ENCODE data around the gene GAL3ST3. TPM values are rescaled to one million over a fixed set of nuclear protein-coding genes. Genes with fewer than 3 reads are reported as not detected.

The GAL3ST3 gene
- total RNA-seq, 2 donors from 2014 or later: 0.45 TPM; not detected in 1

DNA sequence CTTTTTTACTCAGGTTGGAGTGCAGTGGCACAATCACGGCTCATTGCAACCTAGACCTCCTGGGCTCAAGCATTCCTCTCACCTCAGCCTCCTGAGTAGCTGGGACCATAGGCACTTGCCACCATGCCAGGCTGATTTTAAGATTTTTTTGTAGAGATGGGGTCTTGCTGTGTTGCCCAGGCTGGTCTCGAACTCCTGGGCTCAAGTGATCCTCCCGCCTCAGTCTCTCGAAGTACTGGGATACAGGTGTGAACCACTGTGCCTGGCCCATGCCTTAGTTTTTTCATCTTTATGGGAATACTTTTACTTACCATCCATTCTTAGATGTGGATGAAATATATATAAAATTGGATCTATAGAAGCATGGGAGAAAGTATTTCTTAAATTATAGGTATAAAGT, 26.3 kb upstream of the GAL3ST3 start:
- Mint-ChIP-seq H3K4me3 (no peak overlapping the region), H3K9me3 (no peaks in the 10 kb centered on the region), H3K27me3 (no peaks in the 10 kb centered on the region), H3K27ac (no peak overlapping the region), H3K36me3 (ENCODE audit: low read depth) (peaks cover 93% of the 10 kb centered on the region), H3K4me1 (peaks cover 45% of the 10 kb centered on the region)
- ATAC-seq (replicated peaks): no peak

DNA sequence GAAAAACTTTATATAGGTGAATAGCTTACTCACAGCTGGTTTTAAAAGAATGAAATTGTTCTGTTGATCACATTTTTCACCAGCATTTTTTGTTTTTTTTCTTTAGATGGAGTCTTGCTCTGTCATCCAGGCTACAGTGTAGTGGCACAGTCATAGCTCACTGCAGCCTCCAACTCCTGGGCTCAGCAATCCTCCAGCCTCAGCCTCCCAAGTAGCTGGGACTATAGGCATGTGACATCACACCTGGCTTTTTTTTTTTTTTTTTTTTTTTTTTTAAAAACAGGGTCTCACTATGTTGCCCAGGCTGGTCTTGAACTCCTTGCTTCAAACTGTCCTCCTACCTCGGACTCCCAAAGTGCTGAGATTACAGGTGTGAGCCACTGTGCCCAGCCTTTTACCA, 24.7 kb upstream of the GAL3ST3 start:
- peak overlapping the region; percentile 94 for H3K27ac Mint-ChIP-seq
- peak overlapping the region; percentile 99 for H3K4me3 Mint-ChIP-seq
- peaks cover 89% of the 10 kb centered on the region for H3K36me3 Mint-ChIP-seq (ENCODE audit: low read depth)
- H3K9me3 Mint-ChIP-seq: no peaks in the 10 kb centered on the region
- peaks cover 39% of the 10 kb centered on the region for H3K4me1 Mint-ChIP-seq
- H3K27me3 Mint-ChIP-seq: no peaks in the 10 kb centered on the region
- no peak for ATAC-seq (replicated peaks)

DNA sequence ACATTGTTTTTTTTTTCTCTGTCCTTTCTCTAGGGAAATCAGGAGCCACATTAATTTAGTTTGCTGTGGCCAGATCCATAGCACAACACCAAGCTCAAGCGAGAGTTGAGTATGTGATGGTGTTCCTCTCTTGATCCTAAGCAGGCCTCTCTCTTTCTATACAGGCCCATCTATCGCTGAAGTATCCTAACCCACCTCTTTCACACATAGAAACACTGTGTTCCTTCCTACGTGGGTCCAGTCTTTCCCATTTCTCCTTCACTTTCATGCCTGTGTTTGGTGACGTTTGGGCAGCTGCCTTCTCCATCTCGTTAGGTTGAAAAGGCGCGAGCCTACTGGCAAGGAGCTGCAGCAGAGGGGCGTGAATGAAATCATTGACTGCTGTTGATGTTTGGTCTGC, 23.6 kb upstream of the GAL3ST3 start:
- Mint-ChIP-seq H3K27me3 (no peaks in the 10 kb centered on the region), H3K4me3 (peak overlapping the region; percentile 99), H3K27ac (peak overlapping the region; percentile 94), H3K9me3 (no peaks in the 10 kb centered on the region), H3K4me1 (peaks cover 40% of the 10 kb centered on the region), H3K36me3 (ENCODE audit: low read depth) (peaks cover 89% of the 10 kb centered on the region)
- ATAC-seq (replicated peaks): no peak

DNA sequence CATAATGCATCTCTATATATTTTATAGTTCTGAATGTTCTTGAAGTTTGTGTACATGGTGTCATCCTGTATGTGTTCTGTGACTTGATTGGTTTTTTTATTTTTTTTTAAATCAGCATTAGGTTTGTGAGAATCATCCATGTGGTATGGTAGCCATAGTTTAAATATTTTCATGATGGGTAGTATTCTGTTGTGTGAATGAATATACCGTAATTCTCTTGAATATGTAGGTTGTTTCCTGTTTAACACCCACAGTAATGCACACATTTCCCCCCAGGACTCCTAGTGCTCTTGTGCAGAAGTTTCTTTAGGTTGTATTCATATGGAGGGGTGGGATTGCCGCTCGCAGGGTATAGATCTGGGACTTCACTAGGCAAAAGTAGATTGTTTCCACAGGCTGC, 23.1 kb upstream of the GAL3ST3 start:
- peaks cover 89% of the 10 kb centered on the region for H3K36me3 Mint-ChIP-seq (ENCODE audit: low read depth)
- H3K4me3 Mint-ChIP-seq: peak overlapping the region; percentile 99
- H3K27me3 Mint-ChIP-seq: no peaks in the 10 kb centered on the region
- no peaks in the 10 kb centered on the region for H3K9me3 Mint-ChIP-seq
- peaks cover 42% of the 10 kb centered on the region for H3K4me1 Mint-ChIP-seq
- no peak for ATAC-seq (replicated peaks)
- H3K27ac Mint-ChIP-seq: peak overlapping the region; percentile 94

- H3K4me1 Mint-ChIP-seq: peaks cover 49% of the 10 kb centered on the region
- peak overlapping the region; percentile 99 for H3K4me3 Mint-ChIP-seq
- H3K36me3 Mint-ChIP-seq (ENCODE audit: low read depth): peaks cover 89% of the 10 kb centered on the region
- H3K27ac Mint-ChIP-seq: peak overlapping the region; percentile 94
- no peak for ATAC-seq (replicated peaks)
- H3K27me3 Mint-ChIP-seq: no peaks in the 10 kb centered on the region
- H3K9me3 Mint-ChIP-seq: no peaks in the 10 kb centered on the region
These were observed 22.4 kb upstream of the GAL3ST3 start for GRCh38 chr11:66071381-66071801.

GRCh38 chr11:66070604-66071380, 21.8 kb upstream of the GAL3ST3 start:
- no peaks in the 10 kb centered on the region for H3K27me3 Mint-ChIP-seq
- peak overlapping the region; percentile 94 for H3K27ac Mint-ChIP-seq
- H3K36me3 Mint-ChIP-seq (ENCODE audit: low read depth): peaks cover 89% of the 10 kb centered on the region

DNA sequence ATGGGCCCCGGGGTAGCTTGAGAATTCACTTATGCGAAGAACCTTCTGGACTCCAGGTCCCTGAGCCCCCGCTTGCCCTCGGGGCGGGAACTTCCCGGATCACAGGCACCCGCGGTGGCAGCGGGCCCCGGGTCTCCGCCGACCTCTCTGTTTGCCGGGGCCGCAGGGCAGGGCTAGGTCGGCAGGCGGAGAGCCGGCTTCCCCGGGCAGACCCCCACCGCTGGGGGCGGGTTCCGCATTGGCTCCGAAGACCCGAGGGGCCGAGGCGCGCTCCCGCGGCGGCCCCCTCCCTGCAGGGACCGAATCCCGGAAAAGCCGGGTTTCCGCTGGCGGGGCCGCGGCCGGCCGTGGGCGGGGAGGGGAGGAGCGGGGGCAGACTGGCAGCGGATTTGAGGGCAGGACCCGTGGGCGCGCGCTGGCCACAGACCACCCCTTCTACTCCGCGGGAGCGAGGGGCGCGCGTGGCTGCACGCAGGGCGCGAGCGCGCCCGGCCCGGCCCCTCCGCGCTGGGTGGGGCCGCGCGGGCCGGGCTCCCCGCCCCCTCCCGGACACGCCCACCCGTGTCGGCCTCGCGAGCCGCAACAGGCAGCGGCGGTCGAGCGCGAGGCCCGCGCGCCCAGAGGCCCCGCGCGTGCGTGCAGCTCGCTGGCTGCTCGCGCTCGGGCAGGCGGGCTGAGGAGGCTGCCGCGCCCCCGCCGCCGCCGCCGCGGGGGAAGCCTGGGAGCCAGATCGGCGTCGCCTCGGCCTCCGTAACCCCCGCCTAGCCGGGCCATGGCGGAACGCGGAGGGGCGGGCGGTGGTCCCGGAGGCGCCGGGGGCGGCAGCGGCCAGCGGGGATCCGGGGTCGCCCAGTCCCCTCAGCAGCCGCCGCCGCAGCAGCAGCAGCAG, 21.0 kb upstream of the GAL3ST3 start, which contains the start of gene PACS1:
TSS of gene PACS1 (plus strand) at position 558 of the 889 bp plus-strand sequence. CDS start at position 773, 215 bp downstream.
- H3K4me1 Mint-ChIP-seq: peaks cover 53% of the 10 kb centered on the region
- peak; percentile 61 for ATAC-seq (replicated peaks)
- peak within 1 kb of the TSS; percentile 98 for H3K27ac Mint-ChIP-seq
- H3K27me3 Mint-ChIP-seq: no peaks in the 10 kb centered on the region
- peak within 1 kb of the TSS; percentile 99 for H3K4me3 Mint-ChIP-seq
- H3K9me3 Mint-ChIP-seq: no peaks in the 10 kb centered on the region
- H3K36me3 Mint-ChIP-seq (ENCODE audit: low read depth): peaks cover 90% of the 10 kb centered on the region

More at GRCh38 chr11:66070604-66071380, 21.8 kb upstream of the GAL3ST3 start:
- peak overlapping the region; percentile 99 for H3K4me3 Mint-ChIP-seq
- ATAC-seq (replicated peaks): peak; percentile 7
- H3K4me1 Mint-ChIP-seq: peaks cover 53% of the 10 kb centered on the region
- no peaks in the 10 kb centered on the region for H3K9me3 Mint-ChIP-seq

DNA sequence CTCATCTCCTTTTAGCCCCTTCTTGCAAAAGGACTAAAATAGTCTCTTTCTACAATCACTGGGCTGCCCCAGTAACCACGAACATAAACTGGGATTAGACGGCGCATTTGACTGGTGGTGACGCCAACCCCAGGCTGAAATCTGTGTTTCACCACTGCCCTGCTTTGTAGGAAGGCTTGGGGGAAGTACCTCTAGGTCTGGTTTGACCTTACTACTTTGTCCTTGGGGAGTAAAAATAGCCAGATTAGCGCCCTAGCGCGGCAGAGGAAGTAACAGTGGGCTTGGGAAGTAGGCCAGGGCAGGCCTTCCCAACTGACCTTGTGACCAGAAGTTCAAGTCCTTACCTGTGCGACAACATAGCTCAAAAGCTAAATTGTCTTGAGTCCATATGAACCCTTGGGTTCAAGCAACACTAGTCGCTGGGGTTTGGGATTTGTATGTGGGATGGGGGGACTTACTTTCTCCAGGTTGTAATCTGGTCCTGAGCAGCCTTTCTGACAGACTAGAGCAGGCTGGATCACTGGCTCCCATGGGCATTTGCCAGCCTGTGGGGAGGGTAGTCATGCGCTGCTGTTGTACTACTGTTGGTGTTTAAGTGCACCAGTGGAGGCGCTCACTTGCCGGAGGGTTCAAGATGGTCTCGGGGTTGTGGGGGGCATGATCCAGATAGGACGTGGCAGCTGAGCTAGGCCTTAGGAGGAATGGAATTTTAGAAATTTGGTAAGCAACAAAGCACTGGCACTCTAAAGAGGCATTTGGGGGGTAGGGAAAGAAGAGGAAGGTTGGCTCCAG, 20.2 kb upstream of the GAL3ST3 start:
- ATAC-seq (replicated peaks): peak; percentile 64
- Mint-ChIP-seq H3K4me3 (peak overlapping the region; percentile 94), H3K9me3 (no peaks in the 10 kb centered on the region), H3K27me3 (no peaks in the 10 kb centered on the region), H3K36me3 (ENCODE audit: low read depth) (peaks cover 90% of the 10 kb centered on the region), H3K4me1 (peaks cover 51% of the 10 kb centered on the region), H3K27ac (peak overlapping the region; percentile 98)

- peaks cover 52% of the 10 kb centered on the region for H3K4me1 Mint-ChIP-seq
- peak; percentile 39 for ATAC-seq (replicated peaks)
- H3K27ac Mint-ChIP-seq: peak overlapping the region; percentile 98
- H3K36me3 Mint-ChIP-seq (ENCODE audit: low read depth): peaks cover 90% of the 10 kb centered on the region
- no peaks in the 10 kb centered on the region for H3K9me3 Mint-ChIP-seq
- peak overlapping the region; percentile 94 for H3K4me3 Mint-ChIP-seq
- H3K27me3 Mint-ChIP-seq: no peaks in the 10 kb centered on the region
These were observed 19.3 kb upstream of the GAL3ST3 start for GRCh38 chr11:66068154-66068821.

DNA sequence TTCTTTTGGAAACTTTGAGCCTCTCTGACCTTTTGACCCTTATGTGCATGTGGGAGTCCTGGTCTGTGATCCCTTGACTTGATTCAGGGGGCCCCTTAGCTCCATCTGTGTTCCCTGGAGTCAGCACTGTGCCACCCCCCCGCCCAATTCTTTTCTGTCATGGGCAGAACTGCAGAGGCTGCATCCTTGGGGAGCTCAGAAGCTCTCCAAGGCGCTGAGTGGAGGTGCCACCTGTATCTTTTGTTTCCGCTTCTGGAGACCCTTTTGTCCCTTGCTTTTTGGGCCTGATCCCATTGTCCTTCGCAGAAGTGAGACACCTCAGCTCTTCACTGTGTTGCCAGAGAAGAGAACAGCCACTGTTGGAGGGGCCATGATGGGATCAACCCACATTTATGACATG, 18.7 kb upstream of the GAL3ST3 start:
- H3K27ac Mint-ChIP-seq: no peak overlapping the region
- no peaks in the 10 kb centered on the region for H3K27me3 Mint-ChIP-seq
- no peak for ATAC-seq (replicated peaks)
- H3K36me3 Mint-ChIP-seq (ENCODE audit: low read depth): peaks cover 90% of the 10 kb centered on the region
- H3K9me3 Mint-ChIP-seq: no peaks in the 10 kb centered on the region
- H3K4me3 Mint-ChIP-seq: peak overlapping the region; percentile 94
- peaks cover 52% of the 10 kb centered on the region for H3K4me1 Mint-ChIP-seq

DNA sequence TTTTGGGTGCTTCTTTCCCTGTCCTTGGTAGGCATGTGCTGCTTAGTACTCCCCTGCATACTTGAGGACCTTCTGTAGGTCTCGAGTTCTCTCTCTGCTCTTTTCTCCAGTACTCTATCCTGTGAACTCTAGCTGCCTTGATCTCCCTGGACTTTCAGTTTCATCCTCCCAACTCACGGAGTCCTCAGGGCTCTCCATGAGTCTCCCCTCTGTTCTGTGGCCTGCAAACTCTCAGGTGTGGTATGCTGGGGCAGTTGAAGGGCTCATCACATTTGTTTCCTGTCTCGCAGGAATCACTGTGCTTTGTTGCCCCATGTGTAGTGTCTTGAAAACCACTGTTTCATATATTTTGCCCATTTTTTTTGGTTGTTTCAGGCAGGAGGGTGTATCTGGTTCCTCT, 17.8 kb upstream of the GAL3ST3 start:
- peak overlapping the region; percentile 9 for H3K4me3 Mint-ChIP-seq
- no peaks in the 10 kb centered on the region for H3K27me3 Mint-ChIP-seq
- peak overlapping the region; percentile 85 for H3K27ac Mint-ChIP-seq
- H3K36me3 Mint-ChIP-seq (ENCODE audit: low read depth): peaks cover 90% of the 10 kb centered on the region
- H3K4me1 Mint-ChIP-seq: peaks cover 45% of the 10 kb centered on the region
- no peak for ATAC-seq (replicated peaks)
- no peaks in the 10 kb centered on the region for H3K9me3 Mint-ChIP-seq

GRCh38 chr11:66064571-66064970, 15.6 kb upstream of the GAL3ST3 start:
- H3K4me3 Mint-ChIP-seq: no peak overlapping the region
- H3K4me1 Mint-ChIP-seq: peaks cover 62% of the 10 kb centered on the region
- H3K36me3 Mint-ChIP-seq (ENCODE audit: low read depth): peaks cover 100% of the 10 kb centered on the region
- no peaks in the 10 kb centered on the region for H3K9me3 Mint-ChIP-seq
- peak overlapping the region; percentile 72 for H3K27ac Mint-ChIP-seq
- ATAC-seq (replicated peaks): no peak
- H3K27me3 Mint-ChIP-seq: no peaks in the 10 kb centered on the region

DNA sequence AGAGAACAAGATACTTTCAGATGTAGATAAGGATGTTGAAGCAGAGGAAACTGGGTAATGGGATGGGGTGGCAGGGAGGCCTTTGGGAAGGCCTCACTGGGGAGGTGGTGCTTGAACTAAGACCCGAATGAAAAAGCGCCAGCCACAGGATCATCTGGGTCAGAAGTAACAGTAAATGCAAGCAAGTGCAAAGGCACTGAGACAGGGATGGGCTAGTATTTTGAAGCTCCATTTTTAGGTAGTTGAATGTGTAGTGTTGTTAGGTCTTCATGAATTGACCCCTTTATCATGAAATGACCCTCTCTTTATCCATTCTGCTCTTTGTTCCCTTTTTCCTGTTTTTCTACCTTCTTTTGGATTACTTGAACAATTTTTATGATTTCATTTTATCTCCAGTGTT, 14.9 kb upstream of the GAL3ST3 start:
- peaks cover 100% of the 10 kb centered on the region for H3K36me3 Mint-ChIP-seq (ENCODE audit: low read depth)
- H3K27ac Mint-ChIP-seq: peak overlapping the region; percentile 72
- ATAC-seq (replicated peaks): no peak
- peaks cover 55% of the 10 kb centered on the region for H3K4me1 Mint-ChIP-seq
- no peaks in the 10 kb centered on the region for H3K27me3 Mint-ChIP-seq
- no peak overlapping the region for H3K4me3 Mint-ChIP-seq
- H3K9me3 Mint-ChIP-seq: no peaks in the 10 kb centered on the region
